H1 (cell line): ENCODE results near the gene KIF21A. TPM values are rescaled to one million over a fixed set of nuclear protein-coding genes. Genes with fewer than 3 reads are reported as not detected.
A peak's percentile ranks its signal among the peaks of the same experiment; 100 is the strongest.

Experiments used
- CTCF ChIA-PET: fragments of 300-600 bp; sonication (Branson Sonifier 250); formaldehyde crosslinking; loops from one replicate; lab custom pipeline; 2021; ENCODE audit not compliant: partially characterized antibody; lab: Charles Lee
- POLR2A ChIA-PET: fragments of 300-600 bp; sonication (Branson Sonifier 250); formaldehyde crosslinking; loops from one replicate; lab custom pipeline; 2021; ENCODE audit warnings: inconsistent platforms; ENCODE audit not compliant: partially characterized antibody; lab: Charles Lee
- DNase-seq, 2 experiments: peaks; one replicate each; pipeline versions ENCODE4 v3.0.0 to v3.0.0-alpha.2; 2010 to 2022; ENCODE audit warnings: low spot score in 2 of 2, low read depth in 1 of 2, mixed read lengths in 1 of 2
- FAIRE-seq: peaks from 2 replicates; lab custom pipeline; 2011; peaks lifted over from hg19 to GRCh38; lab: Jason Lieb, UNC
- H2AFZ ChIP-seq: 2 replicates; pipeline ENCODE4 v1.8.1; 2012; ENCODE audit warnings: low read length, inconsistent platforms
- H2AK5ac ChIP-seq: 2 replicates; pipeline ENCODE4 v1.6.1; 2013; ENCODE audit warnings: low read depth, low read length
- H2BK120ac ChIP-seq: replicated peaks from 2 replicates; pipeline ENCODE3; 2013; ENCODE audit warnings: low read depth, low read length, inconsistent platforms
- H2BK12ac ChIP-seq: 2 replicates; pipeline ENCODE4 v1.6.1; 2013; ENCODE audit warnings: low read depth, low read length
- H2BK15ac ChIP-seq: 2 replicates; pipeline ENCODE4 v1.6.1; 2013; ENCODE audit warnings: low read length
- H2BK20ac ChIP-seq: 2 replicates; pipeline ENCODE4 v1.6.1; 2013; ENCODE audit warnings: low read length
- H2BK5ac ChIP-seq: 2 replicates; pipeline ENCODE4 v1.6.1; 2013; ENCODE audit warnings: low read depth, low read length
- H3K14ac ChIP-seq: 2 replicates; pipeline ENCODE4 v1.6.1; 2013; ENCODE audit warnings: inconsistent platforms; ENCODE audit not compliant: insufficient read length
- H3K18ac ChIP-seq: 2 replicates; pipeline ENCODE4 v1.6.1; 2013; ENCODE audit warnings: low read length; ENCODE audit errors: extremely low read depth
- H3K23ac ChIP-seq: 2 replicates; pipeline ENCODE4 v1.6.1; 2013; ENCODE audit warnings: inconsistent platforms; ENCODE audit not compliant: insufficient read length
- H3K23me2 ChIP-seq: 2 replicates; pipeline ENCODE4 v1.6.1; 2013; ENCODE audit warnings: low read depth, low read length
- H3K27ac ChIP-seq: 2 replicates; pipeline ENCODE4 v1.6.1; 2011; ENCODE audit warnings: low read depth, low read length, inconsistent platforms
- H3K27me3 ChIP-seq, 4 experiments: replicated peaks in 1 of 4; 1 replicate in 1 of 4; 2 replicates in 3 of 4; pipeline versions ENCODE4 v1.6.1 to v1.8.1; 2011 to 2013; ENCODE audit warnings: low read length in 3 of 4, mild to moderate bottlenecking in 3 of 4, inconsistent platforms in 2 of 4, mixed read lengths in 2 of 4, moderate library complexity in 1 of 4; ENCODE audit not compliant: control insufficient read depth in 3 of 4, insufficient read depth in 3 of 4; ENCODE audit errors: extremely low read depth in 1 of 4
- H3K36me3 ChIP-seq, 4 experiments: 2 replicates each; pipeline versions ENCODE4 v1.6.1 to v1.8.1; 2011 to 2013; ENCODE audit warnings: mild to moderate bottlenecking in 4 of 4, low read length in 3 of 4, moderate library complexity in 2 of 4, control low read depth in 1 of 4, inconsistent platforms in 1 of 4; ENCODE audit not compliant: insufficient read depth in 4 of 4, control insufficient read depth in 2 of 4
- H3K4ac ChIP-seq: replicated peaks from 2 replicates; pipeline ENCODE3; 2013; ENCODE audit warnings: low read length, low read depth, mixed read lengths, inconsistent platforms; ENCODE audit not compliant: insufficient read length
- H3K4me1 ChIP-seq, 4 experiments: replicated peaks in 1 of 4; 1 replicate in 1 of 4; 2 replicates in 3 of 4; pipeline versions ENCODE4 v1.6.1 to v1.8.1; 2011 to 2013; ENCODE audit warnings: low read length in 3 of 4, inconsistent platforms in 2 of 4, mixed read lengths in 1 of 4; ENCODE audit not compliant: insufficient read depth in 4 of 4, control insufficient read depth in 3 of 4
- H3K4me2 ChIP-seq, 2 experiments: 2 replicates each; pipeline versions ENCODE4 v1.6.1 to v1.8.1; 2011 to 2013; ENCODE audit warnings: low read depth in 2 of 2, low read length in 2 of 2, control low read depth in 1 of 2, inconsistent platforms in 1 of 2, mild to moderate bottlenecking in 1 of 2; ENCODE audit not compliant: insufficient read depth in 1 of 2
- H3K4me3 ChIP-seq, 4 experiments: fragments of 200-600, 300-600 bp in 1 of 4; sonication (generic), shearing (Covaris generic), sonication (Bioruptor Twin) in 1 of 4; 2 replicates each; pipeline versions ENCODE4 v1.5.1 to v1.8.1; 2011 to 2016; ENCODE audit warnings: low read length in 4 of 4, low read depth in 3 of 4, control low read depth in 2 of 4, inconsistent platforms in 2 of 4, mild to moderate bottlenecking in 2 of 4, mixed read lengths in 1 of 4, moderate library complexity in 1 of 4; ENCODE audit not compliant: insufficient read depth in 2 of 4; ENCODE audit errors: extremely low read depth in 1 of 4
- H3K56ac ChIP-seq: replicated peaks from 2 replicates; pipeline ENCODE3; 2013; ENCODE audit warnings: low read depth, mild to moderate bottlenecking, mixed read lengths, low read length, inconsistent platforms; ENCODE audit not compliant: insufficient read length
- H3K79me1 ChIP-seq: 2 replicates; pipeline ENCODE4 v1.6.1; 2013; ENCODE audit warnings: low read depth, low read length, control low read depth
- H3K79me2 ChIP-seq, 2 experiments: 2 replicates each; pipeline versions ENCODE4 v1.6.1 to v1.8.1; 2012 to 2013; ENCODE audit warnings: low read length in 2 of 2, mild to moderate bottlenecking in 2 of 2, inconsistent platforms in 1 of 2; ENCODE audit not compliant: insufficient read depth in 2 of 2, control insufficient read depth in 1 of 2
- H3K9ac ChIP-seq, 4 experiments: replicated peaks in 1 of 4; 1 replicate in 1 of 4; 2 replicates in 3 of 4; pipeline versions ENCODE4 v1.6.1 to v1.8.1; 2011 to 2013; ENCODE audit warnings: low read depth in 3 of 4, low read length in 3 of 4, control low read depth in 2 of 4, mild to moderate bottlenecking in 2 of 4, moderate library complexity in 2 of 4, inconsistent platforms in 1 of 4; ENCODE audit errors: extremely low read depth in 1 of 4
- H3K9me3 ChIP-seq, 2 experiments: 2 replicates each; pipeline versions ENCODE4 v1.6.1 to v1.8.1; 2012 to 2013; ENCODE audit warnings: mild to moderate bottlenecking in 2 of 2, moderate library complexity in 2 of 2, control low read depth in 1 of 2, inconsistent platforms in 1 of 2, low read depth in 1 of 2, low read length in 1 of 2, mixed read lengths in 1 of 2; ENCODE audit not compliant: insufficient read depth in 2 of 2
- H4K20me1 ChIP-seq, 2 experiments: replicated peaks in 1 of 2; 2 replicates each; pipeline versions ENCODE3 to v1.8.1; 2011 to 2013; ENCODE audit warnings: inconsistent platforms in 2 of 2, low read length in 2 of 2, mild to moderate bottlenecking in 1 of 2; ENCODE audit not compliant: insufficient read depth in 2 of 2, control insufficient read depth in 1 of 2
- H4K5ac ChIP-seq: 2 replicates; pipeline ENCODE4 v1.6.1; 2013; ENCODE audit warnings: low read length, low read depth, mixed read lengths, inconsistent platforms; ENCODE audit not compliant: insufficient read length
- H4K8ac ChIP-seq: 2 replicates; pipeline ENCODE4 v1.8.0; 2013; ENCODE audit warnings: mild to moderate bottlenecking, moderate library complexity, low read length, inconsistent platforms; ENCODE audit not compliant: insufficient read depth; ENCODE audit errors: extremely low read depth
- H4K91ac ChIP-seq: replicated peaks from 2 replicates; pipeline ENCODE3; 2013; ENCODE audit warnings: low read length, mixed read lengths, inconsistent platforms; ENCODE audit not compliant: insufficient read length
- BACH1 ChIP-seq: IDR thresholded peaks from 2 replicates; pipeline ENCODE4 v1.6.1; 2012; ENCODE audit warnings: low read length, improper control_type of control experiment
- CEBPB ChIP-seq: IDR thresholded peaks from 2 replicates; pipeline ENCODE4 v1.6.1; 2012; ENCODE audit warnings: low read depth, low read length
- CHD2 ChIP-seq: IDR thresholded peaks from 2 replicates; pipeline ENCODE4 v1.6.1; 2012; ENCODE audit warnings: low read length, improper control_type of control experiment
- CTBP2 ChIP-seq: IDR thresholded peaks from 2 replicates; pipeline ENCODE4 v1.7.0; 2011; ENCODE audit warnings: borderline replicate concordance, mild to moderate bottlenecking, moderate library complexity, mixed read lengths, low read length; ENCODE audit not compliant: insufficient read depth, insufficient read length
- GTF2F1 ChIP-seq: IDR thresholded peaks from 2 replicates; pipeline ENCODE4 v1.6.1; 2012; ENCODE audit warnings: low read depth, low read length, improper control_type of control experiment, borderline replicate concordance
- KDM4A ChIP-seq: IDR thresholded peaks from one replicate; pipeline ENCODE4 v1.7.1; 2012; ENCODE audit warnings: low read depth, mild to moderate bottlenecking, moderate library complexity, low read length, inconsistent platforms; ENCODE audit not compliant: severe bottlenecking
- NANOG ChIP-seq: IDR thresholded peaks from 2 replicates; pipeline ENCODE4 v1.6.1; 2011; ENCODE audit warnings: low read length, low read depth, mild to moderate bottlenecking, inconsistent platforms; ENCODE audit not compliant: insufficient read depth, poor library complexity, severe bottlenecking
- POLR2AphosphoS5 ChIP-seq: IDR thresholded peaks from 2 replicates; pipeline ENCODE4 v1.6.1; 2011; ENCODE audit warnings: low read depth, low read length
- SAP30 ChIP-seq: fragments of 300-600 bp; sonication (generic); IDR thresholded peaks from 2 replicates; pipeline ENCODE4 v1.7.1; 2012; ENCODE audit warnings: low read length, moderate library complexity, mild to moderate bottlenecking, inconsistent platforms; ENCODE audit not compliant: insufficient read depth, insufficient replicate concordance
- SRF ChIP-seq: IDR thresholded peaks from 2 replicates; pipeline ENCODE4 v1.6.1; 2011; ENCODE audit warnings: mild to moderate bottlenecking, low read depth, low read length, moderate library complexity
- TEAD4 ChIP-seq: IDR thresholded peaks from 2 replicates; pipeline ENCODE4 v1.6.1; 2012; ENCODE audit warnings: low read depth, low read length, inconsistent platforms, mixed read lengths
- ZNF274 ChIP-seq: IDR thresholded peaks from 2 replicates; pipeline ENCODE4 v1.7.0; 2012; ENCODE audit warnings: low read length, borderline replicate concordance; ENCODE audit errors: extremely low read depth
- WGBS, 2 experiments: shearing (Covaris generic) in 1 of 2; methylation state at CpG; one replicate each; pipeline versions ENCODE4 v1.1.6 to v1.1.7; 2013 to 2015; ENCODE audit warnings: low lambda C conversion rate in 2 of 2, mixed read lengths in 2 of 2, inconsistent platforms in 1 of 2, low coverage in 1 of 2, missing lambda C conversion rate in 1 of 2; ENCODE audit not compliant: insufficient replicate concordance in 2 of 2, insufficient coverage in 1 of 2, insufficient read length in 1 of 2; ENCODE audit errors: extremely low coverage in 1 of 2, missing lambda C conversion rate in 1 of 2; 5-methylcytosine and 5-hydroxymethylcytosine counted together
- polyA plus RNA-seq, 7 experiments: library from polyadenylated mRNA; depleted of rRNA in 3 of 7; stranded (reverse) in 5 of 7; unstranded in 2 of 7; fragments of >200 nt in 5 of 7; fragments of 200-250 nt in 2 of 7; gene quantifications; 1 replicate in 5 of 7; 2 replicates in 1 of 7; 4 replicates in 1 of 7; pipeline versions ENCODE4 v1.2.1 to v1.2.3, GENCODE V29; 2011 to 2013; ENCODE audit warnings: missing spikeins in 2 of 7, mixed read lengths in 2 of 7
- total RNA-seq: library from RNA; stranded (reverse); fragmentation: NEBNext Ultra II Directional; extraction: Animal tissue kit (Norgen Biotek cat#: 25700); gene quantifications from 2 replicates; pipeline ENCODE4 v1.2.1, GENCODE V29; 2021

KIF21A gene
- total and polyA plus RNA-seq, 2 of the 8 experiments (the other 6 are each of a cell fraction or from before 2014, with no cell fraction given) = 10.0 to 26.0 TPM

DNA sequence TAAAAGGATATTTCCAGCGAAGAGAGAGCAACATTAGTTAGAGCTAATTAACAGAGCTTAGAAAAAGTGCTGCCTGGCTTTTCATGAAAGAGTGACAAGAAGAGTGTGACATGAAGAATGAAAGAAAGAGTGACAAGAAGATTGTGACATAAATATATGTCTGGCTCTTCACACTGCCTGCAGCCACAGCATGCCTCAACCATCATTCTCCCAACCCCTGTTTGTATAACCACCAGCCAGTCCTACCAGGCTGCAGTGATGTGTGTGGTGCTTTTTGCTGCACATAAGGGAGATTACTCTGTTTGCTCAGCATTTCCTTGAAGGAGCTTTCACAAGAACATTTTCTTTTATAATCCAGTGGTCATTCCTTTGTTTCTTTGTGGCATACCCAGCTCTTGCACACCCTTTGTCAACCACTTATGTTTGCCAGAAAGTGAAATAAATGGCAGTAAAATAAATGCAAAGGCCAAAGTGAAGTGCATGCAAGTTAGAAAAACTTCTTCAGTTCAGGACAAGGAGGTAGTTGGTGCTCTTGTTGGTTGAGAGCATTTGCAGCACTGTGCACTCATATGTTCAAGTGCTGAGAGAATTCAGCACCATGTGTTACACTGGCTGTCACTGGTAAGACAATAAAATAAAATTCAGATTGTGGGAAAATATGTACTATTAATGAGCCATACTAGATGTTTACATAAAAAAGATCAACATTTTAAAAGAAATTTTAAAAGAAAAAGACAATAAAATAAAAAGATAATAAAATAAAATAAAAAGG is 50.6 kb downstream of the KIF21A start:
- Histone ChIP-seq H2BK120ac (peak overlapping the region; percentile 0), H3K23me2 (no peaks in the 10 kb centered on the region), H2BK15ac (no peak overlapping the region), H2BK20ac (no peak overlapping the region; the same call in 1 of the 2 replicates), H4K91ac (peak overlapping the region; percentile 61), H3K36me3 (no peaks in the 10 kb centered on the region), H4K8ac (no peak overlapping the region), H3K27me3 (no peaks in the 10 kb centered on the region), H2AFZ (no peak overlapping the region), H3K9me3 (no peaks in the 10 kb centered on the region), H3K27ac (no peak overlapping the region), H3K9ac (no peak overlapping the region), H2BK12ac (peak overlapping the region; percentile 32; the same call in 1 of the 2 replicates), H2BK5ac (no peak overlapping the region), H3K4ac (no peak overlapping the region), H4K20me1 (no peaks in the 10 kb centered on the region), H3K23ac (no peak overlapping the region), H3K4me1 (peaks cover 2 to 18% (median 15%) of the 10 kb centered on the region in 4 experiments; a peak in 5 of 7 replicates), H3K4me2 (peak overlapping the region in 1 of 2 experiments; percentile 46; a peak in 1 of 4 replicates), H3K56ac (no peak overlapping the region), H3K4me3 (no peak overlapping the region), H4K5ac (no peak overlapping the region), H3K79me2 (peaks cover 0 to 30% of the 10 kb centered on the region in 2 experiments; a peak in 2 of 4 replicates), H2AK5ac (peak overlapping the region; percentile 24; the same call in 1 of the 2 replicates), H3K14ac (no peak overlapping the region), H3K79me1 (no peaks in the 10 kb centered on the region), H3K18ac (peak overlapping the region; percentile 75; the same call in 1 of the 2 replicates)
- DNase-seq (no peak), FAIRE-seq (no peak)
- ChIA-PET POLR2A (interaction anchor here (3.0 kb wide), 1 partner anchor 51 kb away, joined by 16 read pairs; the partner anchor contains the start of gene KIF21A), CTCF (interaction anchor here (0.8 to 3.1 kb wide), 3 partner anchors 11 to 43 kb away, joined by 3 to 14 read pairs (median 5); no protein-coding TSS in a partner anchor)
- 90% methylated on average over 1 of the region's 1 CpG; no CpG with 5 or more reads in 1 of the 2 experiments for WGBS, 2 experiments
- TF ChIP-seq TEAD4 (no peak), ZNF274 (no peak), CHD2 (no peak), POLR2AphosphoS5 (no peak), BACH1 (no peak), SAP30 (no peak), CEBPB (no peak), GTF2F1 (no peak), CTBP2 (no peak), SRF (no peak), NANOG (no peak), KDM4A (no peak)
